H54 (cell line): Measurements from ENCODE around the gene ATP6V1B1.
"Not testable (repeated sequence)": the region's sequence is repeated elsewhere in the genome, so short reads cannot be mapped to it uniquely, and the experiment has no call there.

ENCODE experiments used
- DNase-seq: peaks from one replicate; pipeline ENCODE4 v3.0.0; 2011; ENCODE audit warnings: low spot score, mixed read lengths; ENCODE audit not compliant: insufficient read length
- FAIRE-seq: peaks from 3 replicates; lab custom pipeline; 2011; peaks lifted over from hg19 to GRCh38; lab: Jason Lieb, UNC
- POLR2A ChIP-seq: IDR thresholded peaks from 2 replicates; pipeline ENCODE4 v1.6.1; 2011; ENCODE audit warnings: low read depth, mild to moderate bottlenecking, low read length

Gene ATP6V1B1

DNA sequence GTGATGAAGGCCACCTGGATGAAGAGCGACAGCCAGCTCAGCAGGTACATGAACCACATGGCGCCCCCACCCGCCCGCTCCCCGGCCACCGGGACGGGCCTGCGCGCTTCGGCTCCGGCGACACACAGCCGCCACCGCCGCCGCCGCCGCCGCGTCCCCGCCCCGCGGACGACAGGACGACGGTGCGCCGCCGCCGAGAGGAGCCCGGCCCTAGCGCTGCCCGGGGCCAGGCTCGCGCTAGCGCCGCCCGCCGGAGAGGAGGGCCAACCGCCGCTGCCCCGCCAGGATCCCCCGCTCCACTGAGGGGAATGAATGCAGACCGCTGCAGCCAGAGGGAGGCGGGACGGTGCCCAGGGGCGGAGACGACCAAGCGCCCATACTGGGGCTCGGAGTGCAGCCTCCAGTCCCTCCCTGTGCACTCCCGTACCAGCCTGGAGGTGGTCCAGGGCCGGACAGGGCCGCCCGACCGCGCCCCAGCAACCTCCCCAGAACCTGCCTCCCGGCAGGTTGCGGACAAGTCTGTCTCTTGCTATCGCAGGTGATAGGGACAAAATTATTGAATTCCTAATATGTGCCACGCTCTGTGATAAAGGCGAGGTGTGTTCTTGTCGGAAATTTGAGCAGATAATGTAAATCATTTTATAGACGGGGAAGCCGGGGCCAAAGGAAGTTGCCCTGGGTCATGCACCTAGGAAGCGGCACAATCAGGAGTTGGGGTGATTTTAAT is 59.2 kb downstream of the ATP6V1B1 start, which contains the start of gene TEX261:
TSS of gene TEX261 (minus strand) at position 175 of the 727 bp plus-strand sequence. CDS start at position 59, 116 bp downstream.
- peak; percentile 96 for DNase-seq
- FAIRE-seq: no peak
- peak; percentile 64 for TF ChIP-seq POLR2A

DNA sequence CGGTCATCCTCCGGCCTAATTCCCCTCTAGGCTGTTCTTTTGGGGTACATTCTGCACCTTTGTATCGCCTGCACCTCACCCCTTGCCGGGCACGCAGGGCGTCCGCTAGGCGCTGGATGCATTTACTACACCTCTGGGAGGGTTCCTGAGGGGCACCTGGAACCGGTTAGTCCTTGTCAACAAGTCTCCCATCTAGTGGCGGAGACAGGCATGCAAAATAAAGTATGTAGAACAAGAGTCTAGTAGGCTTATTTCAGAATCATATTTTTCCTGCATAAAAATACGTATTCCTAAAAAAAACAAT is 59.7 kb downstream of the ATP6V1B1 start:
- TF ChIP-seq POLR2A: no peak
- FAIRE-seq (no peak), DNase-seq (no peak)

DNA sequence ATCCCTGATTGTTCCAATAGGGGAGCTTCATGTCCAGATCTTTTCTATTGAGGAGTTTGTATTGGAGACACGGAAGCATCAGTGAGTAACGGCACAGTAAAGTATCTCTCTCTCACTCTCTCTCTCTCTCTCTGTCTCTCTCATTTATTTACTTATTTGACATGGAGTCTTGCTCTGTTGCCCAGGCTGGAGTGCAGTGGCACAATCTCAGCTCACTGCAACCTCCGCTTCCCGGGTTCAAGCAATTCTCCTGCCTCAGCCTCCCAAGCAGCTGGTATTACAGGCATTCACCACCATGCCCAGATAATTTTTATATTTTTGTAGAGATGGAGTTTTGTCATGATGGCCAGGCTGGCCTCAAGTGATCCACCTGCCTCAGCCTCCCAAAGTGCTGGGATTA is 63.2 kb downstream of the ATP6V1B1 start:
- DNase-seq: not testable (repeated sequence)

DNA sequence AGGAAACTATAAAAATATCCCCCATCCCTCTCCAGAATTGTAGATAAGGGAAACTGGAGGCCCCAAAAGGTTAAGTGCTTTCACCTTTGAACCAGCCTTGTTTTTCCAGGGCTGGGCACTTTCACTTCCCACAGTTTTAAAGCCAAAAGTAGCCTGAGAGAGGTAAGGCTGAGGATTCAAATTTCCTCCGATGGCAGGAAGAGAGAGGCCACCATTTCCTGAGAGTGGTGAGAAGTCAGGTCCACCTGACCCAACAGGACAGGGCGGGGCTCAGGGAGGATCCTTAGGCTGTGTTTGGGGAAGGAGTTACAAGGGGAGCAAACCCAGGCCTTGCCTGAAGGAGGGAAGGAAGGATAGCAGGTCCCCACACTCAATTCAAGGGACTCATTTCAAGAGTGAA is 63.7 kb downstream of the ATP6V1B1 start:
- FAIRE-seq (no peak), DNase-seq (no peak)
- TF ChIP-seq POLR2A: no peak

More for the DNA sequence above, 63.2 kb downstream of the ATP6V1B1 start:
- FAIRE-seq: not testable (repeated sequence)

DNA sequence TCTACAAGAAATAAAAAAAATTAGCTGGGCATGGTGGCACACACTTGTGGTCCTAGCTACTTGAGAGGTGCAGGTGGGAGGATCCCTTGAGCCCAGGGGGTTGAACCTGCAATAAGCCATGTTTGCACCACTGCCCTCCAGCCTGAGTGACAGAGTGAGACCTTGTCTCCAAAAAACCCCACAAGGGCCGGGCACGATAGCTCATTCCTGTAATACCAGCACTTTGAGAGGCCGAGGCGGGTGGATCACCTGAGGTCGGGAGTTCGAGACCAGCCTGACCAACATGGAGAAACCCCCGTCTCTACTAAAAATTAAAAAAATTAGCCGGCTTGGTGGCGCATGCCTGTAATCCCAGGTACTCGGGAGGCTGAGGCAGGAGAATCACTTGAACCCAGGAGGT is 64.2 kb downstream of the ATP6V1B1 start:
- not testable (repeated sequence) for DNase-seq

DNA sequence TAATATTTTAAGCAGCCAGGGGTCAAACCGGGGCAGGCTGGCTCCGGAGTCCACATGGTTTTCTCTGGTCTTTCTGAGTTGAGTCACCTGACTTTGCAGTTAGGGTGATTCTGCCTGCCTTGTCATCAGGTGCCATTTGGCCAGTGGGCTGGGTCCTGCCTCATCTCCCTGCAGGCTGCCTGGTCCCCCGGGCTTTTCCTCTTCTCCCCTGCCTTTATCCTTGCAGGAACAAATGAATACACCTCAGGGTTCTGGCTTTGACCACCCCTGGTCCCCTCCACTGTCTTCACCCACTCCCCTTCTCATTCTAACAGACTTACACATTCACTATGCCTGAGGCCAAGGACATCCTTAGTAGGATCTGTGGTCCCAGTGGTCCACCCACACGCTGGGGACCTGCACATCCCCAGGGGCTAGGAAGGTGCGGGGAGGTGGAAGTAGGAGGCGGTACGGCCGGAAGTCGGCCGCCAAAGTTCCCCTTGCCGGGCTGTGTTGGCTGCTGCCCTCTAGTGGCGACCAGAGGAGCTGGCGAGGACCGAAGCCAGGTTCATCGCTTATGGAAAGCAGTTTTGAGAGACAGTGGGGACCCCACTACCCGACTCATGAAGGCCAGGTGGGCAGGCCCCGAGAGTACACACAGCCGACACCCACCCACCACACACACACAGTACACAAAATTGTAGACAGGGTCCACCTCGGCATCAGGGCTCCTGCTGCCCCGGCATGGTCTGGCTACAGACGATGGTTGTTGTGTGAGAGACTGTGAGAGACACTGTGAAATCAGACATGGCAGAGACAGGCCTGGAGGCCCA is 65.3 kb downstream of the ATP6V1B1 start:
- peak; percentile 21; the same call in 1 of the 2 replicates for TF ChIP-seq POLR2A
- FAIRE-seq: no peak
- DNase-seq: peak; percentile 77

More for the DNA sequence above, 64.2 kb downstream of the ATP6V1B1 start:
- not testable (repeated sequence) for FAIRE-seq

DNA sequence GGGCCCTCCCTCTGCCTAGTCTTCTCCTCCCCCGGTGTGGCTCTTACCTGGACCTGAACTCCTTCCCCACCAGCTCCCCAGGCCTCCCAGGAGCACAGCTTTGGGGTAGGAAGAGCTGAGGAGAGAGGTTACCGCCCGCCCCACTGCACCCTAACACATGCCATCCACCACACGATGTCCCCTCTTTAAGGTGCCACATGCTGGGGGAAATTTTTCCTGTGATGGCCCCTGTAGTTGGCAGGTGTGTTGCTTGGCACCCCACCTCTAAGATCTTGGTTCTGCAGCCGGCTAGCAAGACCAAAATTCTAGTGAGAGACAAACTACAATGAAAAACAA is 65.9 kb downstream of the ATP6V1B1 start:
- DNase-seq (no peak), FAIRE-seq (no peak)
- TF ChIP-seq POLR2A: no peak

DNA sequence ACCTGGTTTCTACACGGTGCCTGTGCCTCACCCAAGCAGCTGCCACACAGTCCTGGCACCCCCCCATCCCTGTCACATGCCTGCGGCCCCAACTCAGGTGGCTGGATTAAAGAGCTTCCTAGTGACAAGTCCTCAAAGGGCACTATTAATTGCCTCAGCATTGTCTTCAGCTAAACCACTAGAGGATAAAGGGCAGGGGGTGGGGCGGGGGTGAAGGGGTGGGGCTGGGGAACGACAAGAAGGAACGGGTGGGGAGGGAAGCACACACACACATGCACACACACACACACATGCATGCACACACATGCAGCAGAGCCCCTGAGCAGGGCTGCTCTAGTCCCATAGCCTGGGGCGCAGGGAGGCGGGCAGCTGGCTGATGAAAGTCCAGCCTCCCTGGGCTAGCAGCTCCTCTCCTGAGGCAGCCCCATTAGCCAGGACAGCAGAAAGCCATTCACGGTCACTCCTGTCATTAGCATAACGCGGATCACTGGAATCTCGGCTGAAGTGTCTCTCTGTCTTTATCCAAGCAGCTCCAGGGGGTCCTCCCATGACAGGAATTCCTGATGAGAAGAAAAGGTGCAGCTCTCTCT is 66.4 kb downstream of the ATP6V1B1 start:
- no peak for DNase-seq
- TF ChIP-seq POLR2A: no peak
- FAIRE-seq: no peak

DNA sequence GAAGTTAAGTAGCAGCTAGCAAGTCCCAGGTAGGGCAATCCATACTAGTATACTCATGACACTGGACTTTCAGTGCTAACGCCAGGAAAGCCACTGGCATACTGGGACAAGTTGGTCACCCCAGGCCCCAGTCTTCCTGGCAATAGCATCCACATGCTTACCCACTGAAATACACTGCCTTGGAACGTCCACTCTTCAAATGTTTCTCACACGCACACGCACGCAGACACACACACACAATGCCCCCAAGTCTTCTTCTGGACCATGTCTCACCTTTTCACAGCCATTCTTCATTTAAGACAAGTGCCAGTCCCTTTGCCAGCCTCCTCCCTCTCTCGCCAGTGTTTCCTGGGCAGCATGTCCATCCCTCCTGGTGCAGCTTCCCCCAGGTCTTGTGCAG is 67.7 kb downstream of the ATP6V1B1 start:
- no peak for TF ChIP-seq POLR2A
- FAIRE-seq (no peak), DNase-seq (no peak)

DNA sequence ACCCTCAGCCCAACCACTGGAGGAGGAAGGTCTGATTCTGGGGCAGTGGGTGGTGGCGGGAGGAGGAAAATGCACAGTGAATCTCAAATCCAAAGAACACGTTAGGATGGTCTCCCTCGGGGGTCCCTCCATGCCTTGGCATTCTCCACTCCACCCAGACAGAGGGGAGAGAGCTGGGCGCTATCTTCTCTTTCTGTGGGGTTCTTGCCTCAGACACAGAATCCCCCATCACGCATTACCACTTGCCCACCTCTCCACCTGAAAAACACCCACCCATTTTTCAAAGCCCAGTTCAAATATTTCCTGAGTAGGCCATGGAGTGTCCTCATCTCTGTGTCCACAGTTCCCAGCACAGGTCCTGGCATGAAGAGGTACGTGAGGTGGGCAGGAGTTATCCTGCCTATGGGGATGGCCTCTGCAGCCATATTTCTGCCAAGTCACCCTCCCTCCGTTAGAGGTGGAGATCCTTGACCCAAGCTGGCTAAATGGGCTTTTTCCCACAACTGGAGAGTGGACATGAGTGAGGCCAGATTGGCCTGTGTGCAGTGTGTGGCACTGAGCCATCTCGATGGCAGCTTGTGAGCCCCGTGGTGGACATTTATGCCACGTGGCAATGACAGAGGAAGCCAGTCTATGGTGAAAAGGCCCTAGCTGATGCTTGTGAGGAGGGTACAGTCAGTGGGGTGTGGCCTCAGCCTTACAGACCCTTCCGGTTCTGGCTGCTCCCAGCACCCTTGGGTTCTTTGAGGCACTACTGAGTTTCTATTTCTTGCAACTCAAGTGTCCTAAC is 68.5 kb downstream of the ATP6V1B1 start:
- no peak for TF ChIP-seq POLR2A
- DNase-seq (no peak), FAIRE-seq (no peak)

DNA sequence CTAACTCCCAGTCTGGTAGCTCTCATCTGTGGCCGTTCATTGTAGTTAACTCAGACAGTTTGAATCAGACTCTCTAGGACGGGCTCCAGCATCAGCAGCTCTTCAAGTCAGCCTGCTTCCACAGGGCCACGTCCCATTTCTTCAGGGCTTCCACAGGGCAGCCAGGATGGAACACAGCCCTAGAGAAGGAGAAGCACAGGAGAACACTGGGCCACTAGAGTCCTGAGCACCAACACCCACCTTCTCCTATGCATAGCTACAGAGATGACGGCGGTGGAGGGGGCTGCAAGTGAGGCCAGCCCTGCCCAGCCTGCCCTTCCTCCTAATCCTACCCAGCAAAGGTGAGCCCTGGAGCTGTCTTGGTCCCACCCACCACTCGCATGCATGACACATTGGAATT is 69.2 kb downstream of the ATP6V1B1 start:
- no peak for FAIRE-seq
- DNase-seq: no peak
- TF ChIP-seq POLR2A: no peak

DNA sequence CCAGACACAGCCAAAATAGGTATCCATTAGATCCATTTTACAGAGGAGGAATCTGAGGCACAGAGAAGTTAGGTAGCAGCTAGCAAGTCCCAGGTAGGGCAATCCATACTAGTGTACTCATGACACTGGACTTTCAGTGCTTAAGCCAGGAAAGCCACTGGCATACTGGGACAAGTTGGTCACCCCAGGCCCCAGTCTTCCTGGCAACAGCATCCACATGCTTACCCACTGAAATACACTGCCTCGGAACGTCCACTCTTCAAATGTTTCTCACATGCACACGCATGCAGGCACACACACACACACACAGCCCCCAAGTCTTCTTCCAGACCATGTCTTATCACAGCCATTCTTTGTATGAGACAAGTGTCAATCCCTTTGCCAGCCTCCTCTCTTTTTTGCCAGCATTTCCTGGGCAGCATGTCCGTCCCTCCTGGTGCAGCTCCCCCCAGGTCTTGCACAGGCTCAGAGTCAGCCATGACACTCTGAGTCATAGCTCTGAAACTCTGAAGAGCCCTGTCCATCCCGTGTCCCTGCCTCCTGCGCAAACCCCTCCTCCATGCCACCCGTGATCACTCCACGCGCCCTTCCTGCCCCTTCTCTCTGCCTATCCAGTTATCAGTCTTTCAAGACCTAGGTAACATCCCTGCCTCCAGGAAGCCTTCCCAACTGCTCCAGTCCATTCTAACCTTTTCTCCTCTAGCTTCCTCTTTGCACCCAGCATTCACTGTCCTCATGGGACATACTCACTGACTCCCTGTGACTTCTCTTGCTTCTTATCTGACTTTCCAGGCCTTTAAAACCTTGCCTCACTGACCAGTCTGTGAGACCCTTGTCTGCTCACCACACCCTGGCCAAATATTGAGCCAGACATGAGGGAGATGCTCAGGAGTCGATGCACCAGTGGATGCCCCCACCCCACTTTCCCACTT is 69.8 kb downstream of the ATP6V1B1 start:
- DNase-seq (no peak), FAIRE-seq (no peak)
- no peak for TF ChIP-seq POLR2A

DNA sequence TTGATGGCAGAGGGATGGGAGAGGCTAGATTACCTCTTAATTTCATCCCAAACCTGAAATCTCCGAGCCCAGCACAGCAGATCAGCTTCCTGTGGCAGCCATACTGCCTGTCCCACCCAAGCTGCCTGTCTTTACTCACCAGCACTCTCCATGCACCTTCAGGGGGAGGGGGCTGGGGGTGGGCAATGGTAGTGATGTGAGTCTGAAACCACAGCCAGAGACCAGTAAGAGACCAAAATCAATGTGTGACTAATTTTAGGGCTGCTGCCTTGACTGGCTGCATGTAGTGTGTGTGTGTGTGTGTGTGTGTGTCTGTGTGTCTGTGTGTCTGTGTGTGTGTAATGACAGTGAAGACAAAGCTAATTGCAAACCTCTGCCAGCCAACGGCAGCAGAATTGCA is 70.6 kb downstream of the ATP6V1B1 start:
- FAIRE-seq (no peak), DNase-seq (no peak)
- no peak for TF ChIP-seq POLR2A
